Ascending aorta (tissue), 2 donors: ENCODE results near the gene SNX10. TPM values are rescaled to one million over a fixed set of nuclear protein-coding genes. Genes with fewer than 3 reads are reported as not detected.
A peak's percentile ranks its signal among the peaks of the same experiment; 100 is the strongest.
"Not testable (repeated sequence)": the region's sequence is repeated elsewhere in the genome, so short reads cannot be mapped to it uniquely, and the experiment has no call there.

Source experiments
- DNase-seq, 2 donors: peaks; one replicate each; pipeline ENCODE4 v3.0.0-alpha.2; 2019; ENCODE audit warnings: low spot score in 2 of 2
- H3K27ac ChIP-seq, 2 donors: fragments of 200-600 bp; sonication (generic); one replicate each; pipeline ENCODE4 v1.5.1; 2016 to 2017; ENCODE audit warnings: mild to moderate bottlenecking in 1 of 2
- H3K27me3 ChIP-seq: fragments of 200-600 bp; sonication (generic); one replicate; pipeline ENCODE4 v1.5.1; 2017
- H3K36me3 ChIP-seq, 2 donors: fragments of 200-600 bp; sonication (generic); one replicate each; pipeline ENCODE4 v1.5.1; 2016
- H3K4me1 ChIP-seq, 2 donors: fragments of 200-600 bp; sonication (generic); one replicate each; pipeline ENCODE4 v1.5.1; 2016 to 2017; ENCODE audit warnings: mild to moderate bottlenecking in 1 of 2
- H3K4me3 ChIP-seq, 2 donors: fragments of 200-600 bp; sonication (generic); one replicate each; pipeline ENCODE4 v1.5.1; 2016 to 2017; ENCODE audit warnings: mild to moderate bottlenecking in 1 of 2
- H3K9me3 ChIP-seq, 2 donors: fragments of 200-600 bp; sonication (generic); one replicate each; pipeline ENCODE4 v1.5.1; 2016
- intact Hi-C: fragments of 100-400 bp; cut with DNase I; formaldehyde crosslinking; loops from one replicate; pipeline ENCODE4 v1.15.1; 2023
- total RNA-seq: library from RNA; depleted of rRNA; stranded (reverse); fragments of >200 nt; gene quantifications from one replicate; pipeline ENCODE4 v1.1.0, GENCODE V29; 2016
- TF ChIP-seq, protein P1 (sequence below), 3 experiments: fragments of 200-600 bp in 2 of 3; fragments of 450-650 bp in 1 of 3; sonication (generic) in 2 of 3; IDR thresholded peaks; one replicate each; pipeline ENCODE4 v1.5.1; 2016 to 2019; ENCODE audit warnings: antibody characterized with exemption in 3 of 3, mild to moderate bottlenecking in 1 of 3, moderate library complexity in 1 of 3

SNX10 gene
- total RNA-seq, 1 donor from 2014 or later: 3.5 TPM

DNA sequence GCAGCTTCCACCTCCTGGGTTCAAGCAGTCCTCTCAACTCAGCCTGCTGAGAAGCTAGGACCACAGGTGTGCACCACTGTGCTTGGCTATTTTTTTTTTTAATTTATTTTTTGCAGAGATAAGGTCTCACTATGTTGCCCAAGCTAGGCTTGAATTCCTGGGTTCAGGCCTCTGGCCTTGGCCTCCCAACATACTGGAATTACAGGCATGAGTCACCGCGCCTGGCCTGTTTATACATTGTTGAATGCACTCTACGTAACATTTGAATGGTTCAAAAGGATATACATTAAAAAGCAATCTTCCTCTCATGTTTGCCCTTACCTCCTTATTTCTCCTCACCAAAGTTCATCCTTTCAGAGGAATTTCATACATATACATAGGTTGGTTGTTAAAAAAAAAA lies 7.2 kb upstream of the SNX10 start:
- TF ChIP-seq, protein P1, sequence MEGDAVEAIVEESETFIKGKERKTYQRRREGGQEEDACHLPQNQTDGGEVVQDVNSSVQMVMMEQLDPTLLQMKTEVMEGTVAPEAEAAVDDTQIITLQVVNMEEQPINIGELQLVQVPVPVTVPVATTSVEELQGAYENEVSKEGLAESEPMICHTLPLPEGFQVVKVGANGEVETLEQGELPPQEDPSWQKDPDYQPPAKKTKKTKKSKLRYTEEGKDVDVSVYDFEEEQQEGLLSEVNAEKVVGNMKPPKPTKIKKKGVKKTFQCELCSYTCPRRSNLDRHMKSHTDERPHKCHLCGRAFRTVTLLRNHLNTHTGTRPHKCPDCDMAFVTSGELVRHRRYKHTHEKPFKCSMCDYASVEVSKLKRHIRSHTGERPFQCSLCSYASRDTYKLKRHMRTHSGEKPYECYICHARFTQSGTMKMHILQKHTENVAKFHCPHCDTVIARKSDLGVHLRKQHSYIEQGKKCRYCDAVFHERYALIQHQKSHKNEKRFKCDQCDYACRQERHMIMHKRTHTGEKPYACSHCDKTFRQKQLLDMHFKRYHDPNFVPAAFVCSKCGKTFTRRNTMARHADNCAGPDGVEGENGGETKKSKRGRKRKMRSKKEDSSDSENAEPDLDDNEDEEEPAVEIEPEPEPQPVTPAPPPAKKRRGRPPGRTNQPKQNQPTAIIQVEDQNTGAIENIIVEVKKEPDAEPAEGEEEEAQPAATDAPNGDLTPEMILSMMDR (IDR thresholded peaks at IDR 0.05): no peak
- intact Hi-C loops: no loop called here

DNA sequence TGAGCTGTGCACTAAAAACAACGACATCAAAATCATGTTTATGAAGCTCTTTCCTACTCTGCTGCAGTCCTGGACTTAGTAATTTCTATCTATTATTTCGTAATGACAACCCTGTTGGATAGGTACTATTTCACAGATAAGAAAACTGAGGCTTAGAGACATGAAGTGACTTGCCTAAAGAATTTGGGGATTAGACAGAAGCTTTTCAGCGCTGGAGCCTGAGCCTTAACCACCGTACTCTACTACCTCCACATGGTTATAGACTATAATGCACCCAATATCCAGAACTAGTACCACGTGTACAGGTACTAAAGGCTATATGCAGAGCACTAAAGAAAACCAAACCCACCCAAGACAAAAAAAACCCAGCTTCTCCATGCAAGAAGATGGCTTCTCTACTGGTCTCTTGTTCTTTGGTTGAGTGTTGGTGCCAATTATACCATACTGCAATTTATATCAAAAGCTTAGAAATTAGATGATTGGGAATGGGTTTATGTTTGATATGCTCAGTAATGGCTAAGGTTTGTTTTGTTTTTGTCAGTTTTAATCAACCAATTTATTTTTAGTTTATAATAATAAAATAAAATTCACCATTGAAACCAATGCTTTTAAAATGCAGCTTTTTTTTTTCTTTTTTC lies 6.5 kb upstream of the SNX10 start:
- Histone ChIP-seq H3K27me3 (no peaks in the 10 kb centered on the region), H3K4me1 (no peaks in the 10 kb centered on the region), H3K9me3 (no peaks in the 10 kb centered on the region), H3K36me3 (no peaks in the 10 kb centered on the region), H3K27ac (no peak overlapping the region), H3K4me3 (no peak overlapping the region)
- TF ChIP-seq, protein P1 (IDR thresholded peaks at IDR 0.05): no peak
- intact Hi-C loops: no loop called here
- no peak for DNase-seq

More for the DNA sequence above, 7.2 kb upstream of the SNX10 start:
- H3K27me3 ChIP-seq: no peaks in the 10 kb centered on the region
- no peak overlapping the region for H3K4me3 ChIP-seq
- H3K4me1 ChIP-seq: no peaks in the 10 kb centered on the region
- H3K36me3 ChIP-seq: no peaks in the 10 kb centered on the region
- H3K27ac ChIP-seq: no peak overlapping the region
- DNase-seq: no peak
- H3K9me3 ChIP-seq: no peaks in the 10 kb centered on the region

DNA sequence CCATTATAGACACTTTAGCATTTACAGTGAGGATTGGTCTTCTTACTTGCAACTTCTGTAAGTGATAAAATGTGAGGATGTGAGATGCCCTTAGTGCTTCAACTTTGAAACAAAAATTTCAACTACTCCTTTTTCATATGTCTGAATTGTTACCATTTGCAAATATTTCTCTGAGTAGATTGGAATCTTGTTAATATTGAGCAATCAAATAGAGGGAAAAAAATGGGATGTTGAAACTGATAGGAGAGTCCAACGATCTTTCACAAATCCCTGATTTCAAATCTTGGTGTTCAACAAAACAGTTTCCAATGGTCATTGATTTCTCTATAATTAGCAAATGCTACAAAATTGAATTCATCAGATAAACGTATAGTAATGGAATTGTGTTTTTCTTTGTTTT lies 5.5 kb upstream of the SNX10 start:
- H3K4me3 ChIP-seq: no peak overlapping the region
- TF ChIP-seq, protein P1 (IDR thresholded peaks at IDR 0.05): no peak
- H3K27me3 ChIP-seq: no peaks in the 10 kb centered on the region
- no peaks in the 10 kb centered on the region for H3K4me1 ChIP-seq
- DNase-seq: no peak
- H3K9me3 ChIP-seq: no peaks in the 10 kb centered on the region
- intact Hi-C loops: no loop called here
- H3K27ac ChIP-seq: no peak overlapping the region
- H3K36me3 ChIP-seq: no peaks in the 10 kb centered on the region

DNA sequence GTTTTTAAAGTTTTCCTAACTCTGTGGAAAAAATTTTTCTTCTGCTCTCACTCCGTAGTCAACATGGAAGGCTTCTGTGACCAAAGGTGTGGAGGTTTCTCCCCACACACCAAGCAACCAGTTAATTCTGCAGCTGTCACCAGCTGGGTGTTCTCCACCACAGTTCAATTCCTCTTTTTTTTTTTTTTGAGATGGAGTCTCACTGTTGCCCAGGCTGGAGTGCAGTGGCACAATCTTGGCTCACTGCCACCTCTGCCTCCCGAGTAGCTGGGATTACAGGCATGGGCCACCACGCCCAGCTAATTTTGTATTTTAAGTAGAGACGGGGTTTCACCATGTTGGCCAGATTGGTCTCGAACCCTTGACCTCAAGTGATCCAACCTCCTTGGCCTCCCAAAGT lies 3.5 kb upstream of the SNX10 start:
- H3K27ac ChIP-seq, H3K4me1 ChIP-seq, H3K9me3 ChIP-seq, H3K36me3 ChIP-seq, H3K4me3 ChIP-seq, H3K27me3 ChIP-seq, DNase-seq, intact Hi-C loops: not testable (repeated sequence)

DNA sequence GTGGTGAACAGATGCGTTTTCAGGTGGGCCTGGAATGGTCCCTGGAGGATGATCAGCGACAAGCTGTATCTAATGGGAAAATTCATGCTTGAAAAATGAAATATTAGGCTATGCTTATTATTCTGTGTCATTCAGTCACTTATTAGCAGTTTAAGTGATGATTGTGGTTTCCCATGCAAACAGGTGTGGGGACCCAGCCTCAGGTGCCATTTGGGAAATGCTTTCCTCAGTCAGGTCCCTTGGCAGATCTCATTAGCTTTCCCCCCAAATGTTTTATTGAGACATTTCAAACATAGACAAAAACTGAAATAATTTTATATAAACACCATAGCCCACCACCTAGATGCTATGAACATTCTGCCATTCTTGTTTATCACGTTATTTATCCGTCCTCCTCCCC lies 411 bp upstream of the SNX10 start:
- H3K4me3 ChIP-seq: peak overlapping the region; percentile 57 to 67
- no peak overlapping the region for H3K27ac ChIP-seq
- H3K4me1 ChIP-seq: no peaks in the 10 kb centered on the region
- TF ChIP-seq, protein P1 (IDR thresholded peaks at IDR 0.05): no peak
- intact Hi-C loops: no loop called here
- no peaks in the 10 kb centered on the region for H3K9me3 ChIP-seq
- no peaks in the 10 kb centered on the region for H3K27me3 ChIP-seq
- DNase-seq: no peak
- no peaks in the 10 kb centered on the region for H3K36me3 ChIP-seq

DNA sequence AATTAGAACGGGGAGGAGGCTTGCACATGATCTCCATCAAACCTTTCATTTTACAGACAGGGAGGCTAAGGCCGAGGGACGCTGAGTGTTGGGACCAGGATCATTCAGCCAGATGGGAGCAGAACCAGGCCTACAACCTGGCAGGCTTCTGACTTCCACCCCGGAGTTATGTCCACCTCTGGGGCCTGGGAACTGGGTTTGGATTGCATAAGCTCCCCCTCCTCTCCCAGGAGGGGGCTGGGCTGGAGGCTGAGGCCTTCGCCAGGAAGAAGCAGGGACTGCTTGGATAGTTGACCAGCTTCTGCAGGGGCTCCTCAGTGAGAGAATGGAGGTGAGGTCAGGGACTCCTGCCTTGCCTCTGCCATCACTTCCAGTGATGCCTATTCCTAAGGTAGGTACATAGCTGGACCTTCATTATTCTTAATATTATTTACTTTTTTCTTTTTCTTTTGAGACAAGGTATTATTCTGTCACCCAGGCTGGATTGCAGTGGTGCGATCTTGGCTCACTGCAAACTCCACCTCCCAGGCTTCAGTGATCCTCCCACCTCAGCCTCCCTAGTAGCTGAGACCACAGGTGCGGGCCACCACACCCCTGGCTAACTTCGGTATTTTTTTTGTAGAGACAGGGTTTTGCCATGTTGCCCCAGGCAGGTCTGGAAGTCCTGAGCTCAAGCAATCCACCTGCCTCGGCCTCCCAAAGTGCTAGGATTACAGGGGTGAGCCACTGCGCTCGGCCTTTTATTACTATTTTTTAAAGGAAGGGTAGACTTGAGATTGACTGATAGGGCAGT lies 1.3 kb downstream of the SNX10 start:
- Histone ChIP-seq H3K36me3 (no peaks in the 10 kb centered on the region), H3K27ac (no peak overlapping the region), H3K4me3 (peak overlapping the region; percentile 57 to 67), H3K9me3 (no peaks in the 10 kb centered on the region), H3K27me3 (no peaks in the 10 kb centered on the region), H3K4me1 (no peaks in the 10 kb centered on the region)
- intact Hi-C loops: no loop called here
- no peak for DNase-seq
- TF ChIP-seq, protein P1 (IDR thresholded peaks at IDR 0.05): no peak
